SK-N-SH (cell line): ENCODE data around the gene KRTAP5-4. TPM values are rescaled to one million over a fixed set of nuclear protein-coding genes. Genes with fewer than 3 reads are reported as not detected.

Experiments
- CTCF ChIA-PET: fragments of 300-600, 350-600 bp; formaldehyde crosslinking; extraction: SDS; loops from one replicate; lab custom pipeline; 2021; lab: Yijun Ruan, JAX
- POLR2A ChIA-PET: fragments of 350-600 bp; sonication (Branson Sonifier 250); formaldehyde crosslinking; extraction: SDS; loops from one replicate; lab custom pipeline; 2020; ENCODE audit warnings: antibody characterized with exemption, inconsistent platforms; lab: Yijun Ruan, JAX
- DNase-seq: peaks from one replicate; pipeline ENCODE4 v3.0.0; 2012
- H2AFZ ChIP-seq: fragments of 200-600 bp; sonication (generic); 2 replicates; pipeline ENCODE4 v1.8.1; 2016; ENCODE audit warnings: antibody characterized with exemption, mild to moderate bottlenecking, low read depth
- H3F3A ChIP-seq: fragments of 200-600 bp; sonication (generic); replicated peaks from 2 replicates; pipeline ENCODE3; 2016; ENCODE audit warnings: antibody characterized with exemption, mild to moderate bottlenecking; ENCODE audit not compliant: insufficient read depth
- H3K27ac ChIP-seq, 2 experiments: fragments of 200-500 bp in 1 of 2; fragments of 200-600 bp in 1 of 2; sonication (Bioruptor generic) in 1 of 2; sonication (generic), shearing (Covaris generic) in 1 of 2; 2 replicates each; pipeline versions ENCODE4 v1.5.1 to v1.6.1; 2014 to 2016; ENCODE audit warnings: low read depth in 2 of 2, inconsistent platforms in 1 of 2, low read length in 1 of 2, mild to moderate bottlenecking in 1 of 2, mixed read lengths in 1 of 2
- H3K27me3 ChIP-seq: fragments of 200-600 bp; sonication (generic), shearing (Covaris generic); 2 replicates; pipeline ENCODE4 v1.6.1; 2016; ENCODE audit warnings: mixed run types; ENCODE audit not compliant: insufficient read depth
- H3K36me3 ChIP-seq, 2 experiments: fragments of 200-500 bp in 1 of 2; fragments of 200-600 bp in 1 of 2; sonication (Bioruptor generic) in 1 of 2; sonication (generic) in 1 of 2; replicated peaks in 1 of 2; 2 replicates each; pipeline versions ENCODE3 to v1.5.1; 2014 to 2016; ENCODE audit warnings: low read length in 1 of 2, mild to moderate bottlenecking in 1 of 2; ENCODE audit not compliant: insufficient read depth in 2 of 2, control insufficient read depth in 1 of 2
- H3K4me1 ChIP-seq, 2 experiments: fragments of 200-500 bp in 1 of 2; fragments of 200-600 bp in 1 of 2; sonication (Bioruptor generic) in 1 of 2; sonication (generic), shearing (Covaris generic) in 1 of 2; 2 replicates each; pipeline versions ENCODE4 v1.5.1 to v1.6.1; 2014 to 2016; ENCODE audit warnings: low read depth in 1 of 2, low read length in 1 of 2, mixed run types in 1 of 2; ENCODE audit not compliant: insufficient read depth in 2 of 2, control insufficient read depth in 1 of 2
- H3K4me2 ChIP-seq: fragments of 200-600 bp; sonication (generic), shearing (Covaris generic); 2 replicates; pipeline ENCODE4 v1.6.1; 2017; ENCODE audit warnings: mixed run types
- H3K4me3 ChIP-seq, 2 experiments: fragments of 200-500 bp in 1 of 2; fragments of 200-600 bp in 1 of 2; sonication (Bioruptor generic) in 1 of 2; sonication (generic), shearing (Covaris generic) in 1 of 2; 2 replicates each; pipeline versions ENCODE4 v1.5.1 to v1.8.1; 2014 to 2016; ENCODE audit warnings: low read depth in 2 of 2, inconsistent platforms in 1 of 2, low read length in 1 of 2, mild to moderate bottlenecking in 1 of 2, mixed read lengths in 1 of 2, moderate library complexity in 1 of 2
- H3K79me2 ChIP-seq: fragments of 200-600 bp; sonication (generic); 2 replicates; pipeline ENCODE4 v1.8.1; 2017; ENCODE audit warnings: mild to moderate bottlenecking; ENCODE audit not compliant: insufficient read depth
- H3K9ac ChIP-seq: fragments of 200-600 bp; sonication (generic); 2 replicates; pipeline ENCODE4 v1.6.1; 2017; ENCODE audit warnings: mixed run types
- H3K9me2 ChIP-seq: fragments of 200-600 bp; sonication (generic); 2 replicates; pipeline ENCODE4 v1.6.1; 2017; ENCODE audit warnings: mixed run types
- H3K9me3 ChIP-seq: fragments of 200-600 bp; sonication (generic); 2 replicates; pipeline ENCODE4 v1.6.1; 2017; ENCODE audit warnings: mixed run types, mild to moderate bottlenecking, moderate library complexity
- H4K20me1 ChIP-seq: fragments of 200-600 bp; sonication (generic); 2 replicates; pipeline ENCODE4 v1.6.1; 2017; ENCODE audit warnings: mild to moderate bottlenecking, mixed run types; ENCODE audit not compliant: insufficient read depth
- FOXM1 ChIP-seq: IDR thresholded peaks from 2 replicates; pipeline ENCODE4 v1.4.0; 2012; ENCODE audit warnings: low read depth, mild to moderate bottlenecking
- GATA2 ChIP-seq: sonication (generic); formaldehyde crosslinking; IDR thresholded peaks from 2 replicates; pipeline ENCODE4 v1.5.0; 2020; ENCODE audit warnings: mild to moderate bottlenecking, missing genetic modification reagents
- NFIC ChIP-seq: IDR thresholded peaks from 2 replicates; pipeline ENCODE4 v1.4.0; 2012; ENCODE audit warnings: borderline replicate concordance
- RAD21 ChIP-seq: IDR thresholded peaks from 2 replicates; pipeline ENCODE4 v1.6.1; 2012; ENCODE audit warnings: mild to moderate bottlenecking, low read length
- RFX5 ChIP-seq: IDR thresholded peaks from 2 replicates; pipeline ENCODE4 v1.6.1; 2012; ENCODE audit warnings: mild to moderate bottlenecking, improper control_type of control experiment, low read length
- SIN3A ChIP-seq: IDR thresholded peaks from 2 replicates; pipeline ENCODE4 v1.6.1; 2012; ENCODE audit warnings: low read depth, mild to moderate bottlenecking, low read length, moderate library complexity, borderline replicate concordance
- SMC3 ChIP-seq: IDR thresholded peaks from 2 replicates; pipeline ENCODE4 v1.6.1; 2012; ENCODE audit warnings: low read depth, low read length, improper control_type of control experiment
- WGBS: methylation state at CpG from one replicate; pipeline ENCODE4 v1.1.6; 2017; ENCODE audit warnings: low lambda C conversion rate; 5-methylcytosine and 5-hydroxymethylcytosine counted together
- polyA plus RNA-seq, 3 experiments: library from polyadenylated mRNA; depleted of rRNA; stranded (reverse); fragments of >200 nt; gene quantifications; 2 replicates each; pipeline ENCODE4 v1.2.3, GENCODE V29; 2012
- TF ChIP-seq, protein P1 (sequence below): fragments of 150-350 bp; IDR thresholded peaks from 2 replicates; pipeline ENCODE4 v1.6.1; 2017; ENCODE audit warnings: antibody characterized with exemption, low read length, low read depth, borderline replicate concordance
- TF ChIP-seq, protein P2 (sequence below): fragments of 150-350 bp; IDR thresholded peaks from 2 replicates; pipeline ENCODE4 v1.6.1; 2016; ENCODE audit warnings: mild to moderate bottlenecking, low read depth, low read length
- TF ChIP-seq, protein P3 (sequence below): fragments of 200-600 bp; sonication (generic); IDR thresholded peaks from 2 replicates; pipeline ENCODE4 v1.6.1; 2017; ENCODE audit warnings: antibody characterized with exemption, mild to moderate bottlenecking, moderate library complexity

KRTAP5-4 gene
- polyA plus RNA-seq, 1 of the 3 experiments (the other 2 are of a cell fraction) = not detected

DNA sequence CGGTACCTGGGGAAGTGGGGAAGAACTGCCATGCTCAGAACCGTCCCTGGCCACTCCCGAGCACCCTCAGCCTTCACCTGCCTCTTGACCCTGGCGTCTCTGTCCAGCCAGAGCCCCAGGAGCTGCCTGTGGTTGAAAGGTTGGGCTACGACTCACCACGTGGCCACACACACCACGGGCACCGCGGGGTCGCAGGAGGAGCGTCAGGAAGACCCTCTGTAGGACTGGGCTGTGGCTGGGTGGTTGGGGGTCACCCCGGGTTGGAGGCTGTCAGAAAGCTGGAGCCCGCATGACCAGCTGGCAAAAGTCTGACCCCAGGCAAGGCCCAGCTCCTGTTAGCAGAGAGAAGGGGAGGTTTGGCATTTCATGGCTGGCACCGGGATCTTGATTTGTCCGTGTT is 19.2 kb upstream of the KRTAP5-4 start:
- no peaks in the 10 kb centered on the region for H3F3A ChIP-seq
- H3K4me3 ChIP-seq = no peak overlapping the region
- no peak for DNase-seq
- H3K9ac ChIP-seq = no peak overlapping the region
- no peaks in the 10 kb centered on the region for H3K9me2 ChIP-seq
- H3K79me2 ChIP-seq = no peaks in the 10 kb centered on the region
- no peak overlapping the region for H3K4me2 ChIP-seq
- H4K20me1 ChIP-seq = no peaks in the 10 kb centered on the region
- ChIA-PET POLR2A (no interaction called here), CTCF (interaction anchor here (0.8 to 9.8 kb wide), 18 partner anchors 9 to 517 kb away, joined by 3 to 143 read pairs (median 12); partner anchors contain the start of genes KRTAP5-5 and SYT8)
- H3K4me1 ChIP-seq = peaks cover 0 to 25% of the 10 kb centered on the region in 2 experiments; a peak in 1 of 4 replicates
- no peak overlapping the region for H2AFZ ChIP-seq
- TF ChIP-seq RFX5 = no peak
- no peak for TF ChIP-seq FOXM1
- TF ChIP-seq RAD21 = no peak
- TF ChIP-seq, protein P1, sequence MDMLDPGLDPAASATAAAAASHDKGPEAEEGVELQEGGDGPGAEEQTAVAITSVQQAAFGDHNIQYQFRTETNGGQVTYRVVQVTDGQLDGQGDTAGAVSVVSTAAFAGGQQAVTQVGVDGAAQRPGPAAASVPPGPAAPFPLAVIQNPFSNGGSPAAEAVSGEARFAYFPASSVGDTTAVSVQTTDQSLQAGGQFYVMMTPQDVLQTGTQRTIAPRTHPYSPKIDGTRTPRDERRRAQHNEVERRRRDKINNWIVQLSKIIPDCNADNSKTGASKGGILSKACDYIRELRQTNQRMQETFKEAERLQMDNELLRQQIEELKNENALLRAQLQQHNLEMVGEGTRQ = no peak
- TF ChIP-seq, protein P2, sequence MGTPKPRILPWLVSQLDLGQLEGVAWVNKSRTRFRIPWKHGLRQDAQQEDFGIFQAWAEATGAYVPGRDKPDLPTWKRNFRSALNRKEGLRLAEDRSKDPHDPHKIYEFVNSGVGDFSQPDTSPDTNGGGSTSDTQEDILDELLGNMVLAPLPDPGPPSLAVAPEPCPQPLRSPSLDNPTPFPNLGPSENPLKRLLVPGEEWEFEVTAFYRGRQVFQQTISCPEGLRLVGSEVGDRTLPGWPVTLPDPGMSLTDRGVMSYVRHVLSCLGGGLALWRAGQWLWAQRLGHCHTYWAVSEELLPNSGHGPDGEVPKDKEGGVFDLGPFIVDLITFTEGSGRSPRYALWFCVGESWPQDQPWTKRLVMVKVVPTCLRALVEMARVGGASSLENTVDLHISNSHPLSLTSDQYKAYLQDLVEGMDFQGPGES = no peak
- no peak for TF ChIP-seq NFIC
- no peak for TF ChIP-seq GATA2 (CRISPR knock-in tag)
- no peaks in the 10 kb centered on the region for H3K27me3 ChIP-seq
- H3K27ac ChIP-seq = no peak overlapping the region
- no peaks in the 10 kb centered on the region for H3K9me3 ChIP-seq
- 77% methylated on average over 13 of the region's 15 CpGs for WGBS
- H3K36me3 ChIP-seq = no peaks in the 10 kb centered on the region

DNA sequence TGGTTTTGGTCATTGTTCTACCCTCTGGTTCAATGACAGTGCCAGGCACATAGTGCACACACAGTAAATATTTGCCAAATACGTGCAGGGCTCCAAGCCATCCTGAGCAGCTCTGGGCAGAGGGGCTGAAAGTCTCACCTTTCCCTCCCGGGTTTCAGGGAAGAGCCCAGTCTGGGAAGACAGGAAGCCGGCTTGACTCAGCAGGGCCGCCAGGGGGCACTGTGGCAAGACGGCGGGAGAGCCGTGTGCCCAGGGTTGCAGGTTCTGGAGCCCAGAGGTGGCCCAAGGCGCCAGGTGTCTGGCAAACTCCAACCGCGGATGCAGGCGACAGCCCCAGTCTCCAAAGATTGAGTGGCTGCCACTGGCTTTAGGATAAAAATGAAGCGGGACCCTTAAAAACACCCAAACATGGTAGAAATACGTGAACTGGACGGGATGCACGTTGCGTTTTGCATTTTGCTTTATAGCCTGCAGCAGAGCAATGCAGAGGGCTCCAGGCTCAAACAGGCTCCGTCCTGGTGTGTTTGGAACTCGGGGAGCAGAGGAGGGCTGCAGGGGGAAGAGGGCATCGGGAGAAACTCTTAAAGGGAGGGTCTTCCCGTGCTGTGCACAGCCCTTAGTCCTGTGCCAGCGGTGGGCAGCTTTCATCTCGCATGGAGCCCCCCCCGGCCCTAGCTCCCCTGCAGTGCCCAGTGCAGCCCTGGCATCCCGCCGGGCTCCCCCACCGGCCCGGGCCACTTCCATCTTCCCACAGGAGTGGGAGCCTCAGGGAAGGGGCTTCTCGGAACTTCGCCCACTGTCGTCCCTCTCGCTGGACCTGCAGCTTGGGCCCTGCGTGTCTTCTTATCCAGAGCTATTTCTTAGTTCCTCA is 18.4 kb upstream of the KRTAP5-4 start:
- Histone ChIP-seq H3K36me3 (no peaks in the 10 kb centered on the region), H3K27me3 (no peaks in the 10 kb centered on the region), H3K9me3 (no peaks in the 10 kb centered on the region), H3K4me2 (no peak overlapping the region), H3K4me1 (peaks cover 0 to 25% of the 10 kb centered on the region in 2 experiments; a peak in 1 of 4 replicates), H3K79me2 (no peaks in the 10 kb centered on the region), H4K20me1 (no peaks in the 10 kb centered on the region), H3K27ac (no peak overlapping the region; a peak in 1 of 4 replicates), H3K9me2 (no peaks in the 10 kb centered on the region), H3K4me3 (no peak overlapping the region; a peak in 1 of 4 replicates), H3F3A (no peaks in the 10 kb centered on the region), H3K9ac (no peak overlapping the region), H2AFZ (no peak overlapping the region)
- DNase-seq = peak; percentile 86
- ChIA-PET POLR2A (interaction anchor here (1.2 to 1.8 kb wide), 5 partner anchors 9 to 320 kb away, joined by 3 to 7 read pairs (median 5); no protein-coding TSS in a partner anchor), CTCF (interaction anchor here (0.6 to 9.8 kb wide), 43 partner anchors 9 to 1243 kb away, joined by 3 to 143 read pairs (median 5); partner anchors contain the start of genes KRTAP5-5, SYT8 and TNNI2)
- 53% methylated on average over 21 of the region's 32 CpGs for WGBS
- TF ChIP-seq, protein P3, sequence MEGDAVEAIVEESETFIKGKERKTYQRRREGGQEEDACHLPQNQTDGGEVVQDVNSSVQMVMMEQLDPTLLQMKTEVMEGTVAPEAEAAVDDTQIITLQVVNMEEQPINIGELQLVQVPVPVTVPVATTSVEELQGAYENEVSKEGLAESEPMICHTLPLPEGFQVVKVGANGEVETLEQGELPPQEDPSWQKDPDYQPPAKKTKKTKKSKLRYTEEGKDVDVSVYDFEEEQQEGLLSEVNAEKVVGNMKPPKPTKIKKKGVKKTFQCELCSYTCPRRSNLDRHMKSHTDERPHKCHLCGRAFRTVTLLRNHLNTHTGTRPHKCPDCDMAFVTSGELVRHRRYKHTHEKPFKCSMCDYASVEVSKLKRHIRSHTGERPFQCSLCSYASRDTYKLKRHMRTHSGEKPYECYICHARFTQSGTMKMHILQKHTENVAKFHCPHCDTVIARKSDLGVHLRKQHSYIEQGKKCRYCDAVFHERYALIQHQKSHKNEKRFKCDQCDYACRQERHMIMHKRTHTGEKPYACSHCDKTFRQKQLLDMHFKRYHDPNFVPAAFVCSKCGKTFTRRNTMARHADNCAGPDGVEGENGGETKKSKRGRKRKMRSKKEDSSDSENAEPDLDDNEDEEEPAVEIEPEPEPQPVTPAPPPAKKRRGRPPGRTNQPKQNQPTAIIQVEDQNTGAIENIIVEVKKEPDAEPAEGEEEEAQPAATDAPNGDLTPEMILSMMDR = peak; percentile 82
- TF ChIP-seq RAD21 (peak; percentile 14; the same call in 1 of the 2 replicates), SMC3 (peak; percentile 28), SIN3A (no peak)
